GM12891 (cell line): ENCODE measurements around the gene SMIM5.
A peak's percentile ranks its signal among the peaks of the same experiment; 100 is the strongest.

ENCODE experiments used
- POLR2A ChIP-seq: IDR thresholded peaks from 2 replicates; pipeline ENCODE4 v1.6.1; 2011; ENCODE audit warnings: low read depth, low read length, control low read depth
- POLR2AphosphoS5 ChIP-seq: IDR thresholded peaks from 2 replicates; pipeline ENCODE4 v1.6.1; 2011; ENCODE audit warnings: low read depth, low read length, control low read depth
- SPI1 ChIP-seq: IDR thresholded peaks from 2 replicates; pipeline ENCODE4 v1.6.1; 2011; ENCODE audit warnings: low read depth, low read length, control low read depth
- TAF1 ChIP-seq: IDR thresholded peaks from 2 replicates; pipeline ENCODE4 v1.6.1; 2011; ENCODE audit warnings: low read depth, low read length, control low read depth

DNA sequence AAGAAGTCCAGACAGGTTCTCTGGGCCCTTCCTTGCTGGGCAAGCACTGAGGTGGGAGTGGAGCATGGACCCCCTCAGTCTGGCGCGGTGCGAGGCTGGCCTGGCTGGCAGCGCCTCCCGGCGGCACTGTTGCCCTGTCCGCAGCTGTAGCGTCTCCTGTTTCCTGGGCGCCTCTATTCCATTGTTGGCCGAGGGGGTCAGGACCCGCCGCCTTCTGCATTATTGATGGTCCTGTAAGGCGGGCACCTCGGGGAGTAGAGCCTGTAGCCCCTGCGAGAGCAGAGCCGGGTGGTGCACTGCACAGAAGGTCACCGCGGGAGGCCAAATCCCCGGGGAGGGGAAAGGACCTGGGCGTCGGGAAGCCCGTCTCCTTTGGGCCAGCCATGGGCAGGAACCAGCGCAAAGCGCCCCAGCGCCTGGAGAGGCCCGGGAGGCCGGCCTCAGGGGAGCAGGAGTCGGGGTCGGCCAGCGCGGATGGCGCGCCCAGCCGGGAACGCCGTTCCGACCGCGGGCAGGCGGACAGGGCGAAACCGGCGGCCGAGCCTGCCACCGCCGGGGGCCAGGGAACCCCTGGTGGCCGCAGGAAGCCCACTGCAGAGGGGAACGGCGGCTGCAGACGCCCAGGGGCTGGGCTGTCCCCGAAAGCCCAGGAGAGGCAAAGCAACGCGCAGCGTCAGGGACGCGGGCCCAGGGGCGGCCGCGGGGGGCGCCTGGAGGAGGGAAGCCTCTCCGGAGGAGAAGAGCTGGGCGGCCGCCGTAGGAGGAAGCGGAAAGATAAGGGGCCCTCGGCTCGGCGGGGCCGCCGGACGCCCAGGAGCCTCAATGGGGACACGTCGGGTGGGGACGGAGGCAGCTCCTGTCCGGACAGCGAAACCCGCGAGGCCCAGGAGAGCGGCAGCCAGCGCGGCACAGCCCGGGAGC, 45.3 kb upstream of the SMIM5 start, which contains the start of gene MYO15B:
- no peak for TF ChIP-seq POLR2A
- no peak for TF ChIP-seq POLR2AphosphoS5
- no peak for TF ChIP-seq TAF1
- TF ChIP-seq SPI1: 0 out of 2 replicates have a peak, but pooled peaks have one; percentile 9
